GM18909 (cell line): Measurements from ENCODE around the gene CLIP1.
"Not testable (repeated sequence)": the region's sequence is repeated elsewhere in the genome, so short reads cannot be mapped to it uniquely, and the experiment has no call there.

Source experiments
- ATAC-seq: cut with Tn5 transposase; IDR thresholded peaks from one replicate; pipeline ENCODE4 v1.9.1; 2021; ENCODE audit warnings: mild to moderate bottlenecking; ENCODE audit not compliant: unreplicated experiment, poor library complexity

The CLIP1 gene

GRCh38 chr12:122399592-122400373, 22.7 kb downstream of the CLIP1 start:
- no peak for ATAC-seq

- ATAC-seq: no peak
These were observed 23.2 kb downstream of the CLIP1 start for GRCh38 chr12:122399254-122399591.

- not testable (repeated sequence) for ATAC-seq
These were observed 24.5 kb downstream of the CLIP1 start for GRCh38 chr12:122397981-122398380.

GRCh38 chr12:122395319-122395718, 27.1 kb downstream of the CLIP1 start:
- ATAC-seq: no peak

- no peak for ATAC-seq
These were observed 27.8 kb downstream of the CLIP1 start for GRCh38 chr12:122394626-122395194.

- no peak for ATAC-seq
These were observed 28.7 kb downstream of the CLIP1 start for GRCh38 chr12:122393817-122394216.

- no peak for ATAC-seq
These were observed 30.1 kb downstream of the CLIP1 start for GRCh38 chr12:122392411-122392810.

- no peak for ATAC-seq
These were observed 32.8 kb downstream of the CLIP1 start for GRCh38 chr12:122389677-122390076.

- ATAC-seq: no peak
These were observed 34.6 kb downstream of the CLIP1 start for GRCh38 chr12:122387887-122388286.

- ATAC-seq: no peak
These were observed 37.1 kb downstream of the CLIP1 start for GRCh38 chr12:122385171-122386016.

- ATAC-seq: no peak
These were observed 39.5 kb downstream of the CLIP1 start for GRCh38 chr12:122382919-122383350.

GRCh38 chr12:122381021-122381420, 41.4 kb downstream of the CLIP1 start:
- ATAC-seq: no peak

- not testable (repeated sequence) for ATAC-seq
These were observed 45.7 kb downstream of the CLIP1 start for GRCh38 chr12:122376751-122377150.

GRCh38 chr12:122374707-122375106, 47.8 kb downstream of the CLIP1 start:
- ATAC-seq: no peak

GRCh38 chr12:122371475-122372045, 50.9 kb downstream of the CLIP1 start:
- ATAC-seq: no peak

GRCh38 chr12:122368361-122369073, 54.0 kb downstream of the CLIP1 start:
- no peak for ATAC-seq

- not testable (repeated sequence) for ATAC-seq
These were observed 54.8 kb downstream of the CLIP1 start for GRCh38 chr12:122367632-122368031.

- no peak for ATAC-seq
These were observed 55.6 kb downstream of the CLIP1 start for GRCh38 chr12:122366685-122367475.

GRCh38 chr12:122365226-122365625, 57.2 kb downstream of the CLIP1 start:
- ATAC-seq: not testable (repeated sequence)
